NCI-H2107 treated with DMSO at 0.1 percent for 48 hours (cell line): Measurements from ENCODE around the gene ZNF630.
"Not testable (repeated sequence)": the region's sequence is repeated elsewhere in the genome, so short reads cannot be mapped to it uniquely, and the experiment has no call there.

Source experiments
- DNase-seq: peaks from one replicate; lab custom pipeline; 2025; ENCODE audit not compliant: unreplicated experiment; lab: John Stamatoyannopoulos, UW

The ZNF630 gene

GRCh38 chrX:48030237-48030636 is 41.2 kb downstream of the ZNF630 start:
- DNase-seq = no peak

GRCh38 chrX:48028091-48028490 is 43.3 kb downstream of the ZNF630 start:
- no peak for DNase-seq

GRCh38 chrX:48027545-48027944 is 43.9 kb downstream of the ZNF630 start:
- DNase-seq = not testable (repeated sequence)

- peak; percentile 9 for DNase-seq
Measured at GRCh38 chrX:48025561-48025960, 45.9 kb downstream of the ZNF630 start.

GRCh38 chrX:48022738-48023137 is 48.7 kb downstream of the ZNF630 start:
- DNase-seq = no peak

GRCh38 chrX:48022100-48022499 is 49.3 kb downstream of the ZNF630 start:
- no peak for DNase-seq

GRCh38 chrX:48021026-48021900 is 50.2 kb downstream of the ZNF630 start:
- peak; percentile 91 for DNase-seq

GRCh38 chrX:48020472-48020871 is 51.0 kb downstream of the ZNF630 start:
- not testable (repeated sequence) for DNase-seq

GRCh38 chrX:48019892-48020291 is 51.5 kb downstream of the ZNF630 start:
- not testable (repeated sequence) for DNase-seq

- DNase-seq = not testable (repeated sequence)
Measured at GRCh38 chrX:48016583-48017310, 54.7 kb downstream of the ZNF630 start.

- not testable (repeated sequence) for DNase-seq
Measured at GRCh38 chrX:48009445-48009960, 61.9 kb downstream of the ZNF630 start.
